NCI-H2196 treated with DMSO at 0.1 percent for 48 hours (cell line): ENCODE results near the gene APOL6.
"Not testable (repeated sequence)": the region's sequence is repeated elsewhere in the genome, so short reads cannot be mapped to it uniquely, and the experiment has no call there.

Experiments
- DNase-seq: peaks from one replicate; lab custom pipeline; 2025; ENCODE audit not compliant: unreplicated experiment; lab: John Stamatoyannopoulos, UW

The APOL6 gene

DNA sequence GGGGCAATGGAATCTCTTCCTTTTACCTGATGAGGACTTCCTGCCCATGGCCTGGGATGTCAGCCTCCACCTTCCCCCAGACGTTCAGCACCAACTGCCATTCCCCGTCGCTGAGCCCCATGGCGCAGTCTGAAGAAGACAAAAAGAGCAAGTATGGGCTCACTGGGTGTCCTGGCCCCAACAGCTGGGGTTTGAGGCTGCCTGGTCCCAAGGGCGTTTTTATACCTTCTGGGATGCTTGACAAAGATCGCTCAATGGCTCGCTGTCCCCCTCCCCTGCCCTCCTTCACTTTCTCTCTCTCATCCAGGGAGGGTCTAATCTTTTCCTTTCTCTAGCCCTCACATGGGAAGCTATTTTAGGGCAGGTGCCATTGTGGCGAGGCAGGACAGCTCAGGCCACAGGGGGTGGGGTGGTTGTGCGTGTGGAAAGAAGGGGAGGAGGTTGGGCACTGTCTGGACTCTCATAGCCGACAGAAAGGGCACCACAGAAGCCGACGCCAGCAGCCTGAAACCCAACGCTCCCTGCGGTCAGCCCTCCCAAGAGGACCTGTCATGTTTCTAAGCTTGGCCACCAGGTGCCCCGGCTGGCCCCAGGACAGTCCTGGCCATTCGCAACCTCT lies 31.0 kb upstream of the APOL6 start, which contains the start of gene MB:
Gene MB, minus strand, starts transcription at position 193 of the 619 bp plus-strand sequence. Its CDS starts 72 bp downstream, at position 121.
- DNase-seq = no peak

DNA sequence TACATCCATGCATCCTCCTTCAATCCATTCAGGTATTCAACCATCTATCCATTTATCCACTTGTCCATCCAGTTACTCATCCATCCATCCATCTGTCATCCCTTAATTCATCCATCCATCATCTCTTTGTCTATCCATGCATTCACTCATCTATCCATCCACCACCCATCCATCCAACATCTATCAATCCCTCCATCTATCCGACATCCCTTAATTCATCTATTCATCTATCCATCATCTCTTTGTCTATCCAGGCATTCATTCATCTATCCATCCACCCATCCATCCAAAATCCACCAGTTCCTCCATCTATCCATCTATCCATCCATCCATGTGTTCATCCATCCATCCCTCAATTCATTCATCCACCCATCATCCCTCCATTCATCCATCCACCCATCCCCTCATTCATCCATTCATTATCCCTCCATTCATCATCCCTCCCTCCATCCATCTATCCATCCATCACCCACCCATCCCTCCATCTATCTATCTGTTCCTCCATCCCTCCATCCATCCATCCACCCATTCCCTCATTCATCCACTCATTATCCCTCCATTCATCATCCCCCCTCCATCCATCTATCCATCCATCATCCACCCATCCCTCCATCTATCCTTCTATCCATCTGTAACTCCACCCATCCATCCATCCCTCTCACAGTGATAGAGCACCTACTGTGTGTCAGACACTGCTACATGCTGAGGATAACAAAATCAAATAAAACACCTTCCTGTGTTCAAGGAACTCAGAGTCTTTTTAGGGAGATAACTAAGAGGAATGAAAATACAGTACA lies 29.6 kb upstream of the APOL6 start:
- DNase-seq = no peak

DNA sequence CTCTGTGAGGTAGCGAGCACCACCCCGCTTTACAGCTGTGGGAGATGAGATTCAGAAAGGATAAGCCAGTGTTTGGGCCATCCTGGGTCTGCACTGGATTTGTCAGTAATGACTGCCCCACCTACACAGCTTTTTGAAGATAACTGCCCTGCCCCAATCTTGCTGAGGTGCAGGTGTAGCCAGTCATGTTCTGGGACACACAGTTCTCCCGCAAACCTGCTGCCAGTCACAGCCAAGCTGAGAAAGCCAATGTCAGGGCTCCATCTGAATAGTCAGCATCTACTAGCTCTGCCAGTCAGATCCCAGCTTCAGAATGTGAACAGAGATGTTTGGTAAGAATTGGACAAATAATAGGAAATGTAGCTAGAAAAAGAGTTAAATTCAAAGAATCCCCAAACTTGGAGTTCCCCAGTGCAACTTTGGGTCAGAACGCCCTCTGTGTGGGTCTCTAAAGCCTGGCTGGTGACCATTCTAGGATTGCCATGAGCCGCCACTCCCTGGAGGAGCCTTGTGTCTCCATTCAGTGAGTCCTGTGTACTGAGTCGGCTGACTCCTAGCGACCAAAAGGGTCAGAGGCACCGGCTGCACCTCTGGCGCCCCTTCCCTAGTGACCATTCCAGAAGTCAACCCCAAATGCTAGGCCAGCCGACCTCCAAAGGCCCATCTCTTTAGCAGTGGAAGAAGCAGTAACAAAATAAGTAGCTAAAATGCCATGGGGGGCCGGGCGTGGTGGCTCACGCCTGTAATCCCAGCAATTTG lies 28.7 kb upstream of the APOL6 start:
- no peak for DNase-seq

DNA sequence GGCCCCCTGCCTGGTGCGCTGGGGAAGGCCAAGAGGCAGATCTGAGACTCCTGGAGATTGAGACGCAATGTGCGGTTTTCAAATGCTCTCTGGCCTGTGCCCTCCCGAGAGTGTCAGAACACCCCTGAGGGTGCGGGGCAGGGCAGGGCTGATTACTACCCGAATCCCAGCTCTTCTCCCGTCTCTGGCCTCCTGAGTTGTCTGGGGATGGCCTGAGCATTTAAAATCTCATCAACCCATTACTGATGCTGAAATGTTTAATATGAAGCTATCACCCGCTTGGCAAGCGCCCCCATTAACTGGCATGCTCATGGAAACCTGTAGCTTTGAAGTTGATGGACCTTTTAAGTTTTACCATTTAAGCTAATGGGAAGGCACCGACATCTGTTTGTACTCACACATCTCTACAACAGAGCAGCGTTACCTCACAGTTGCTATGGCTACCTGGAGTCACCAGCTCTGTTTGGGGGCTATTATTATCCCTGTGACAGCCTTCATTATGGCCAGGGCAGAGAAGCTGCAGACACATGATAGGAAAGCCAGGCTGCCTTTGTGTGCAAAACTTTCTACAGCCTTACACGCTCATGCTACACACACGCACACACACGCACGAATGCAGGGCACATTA lies 27.5 kb upstream of the APOL6 start:
- no peak for DNase-seq

GRCh38 chr22:35621451-35621850 lies 26.8 kb upstream of the APOL6 start:
- DNase-seq = no peak

DNA sequence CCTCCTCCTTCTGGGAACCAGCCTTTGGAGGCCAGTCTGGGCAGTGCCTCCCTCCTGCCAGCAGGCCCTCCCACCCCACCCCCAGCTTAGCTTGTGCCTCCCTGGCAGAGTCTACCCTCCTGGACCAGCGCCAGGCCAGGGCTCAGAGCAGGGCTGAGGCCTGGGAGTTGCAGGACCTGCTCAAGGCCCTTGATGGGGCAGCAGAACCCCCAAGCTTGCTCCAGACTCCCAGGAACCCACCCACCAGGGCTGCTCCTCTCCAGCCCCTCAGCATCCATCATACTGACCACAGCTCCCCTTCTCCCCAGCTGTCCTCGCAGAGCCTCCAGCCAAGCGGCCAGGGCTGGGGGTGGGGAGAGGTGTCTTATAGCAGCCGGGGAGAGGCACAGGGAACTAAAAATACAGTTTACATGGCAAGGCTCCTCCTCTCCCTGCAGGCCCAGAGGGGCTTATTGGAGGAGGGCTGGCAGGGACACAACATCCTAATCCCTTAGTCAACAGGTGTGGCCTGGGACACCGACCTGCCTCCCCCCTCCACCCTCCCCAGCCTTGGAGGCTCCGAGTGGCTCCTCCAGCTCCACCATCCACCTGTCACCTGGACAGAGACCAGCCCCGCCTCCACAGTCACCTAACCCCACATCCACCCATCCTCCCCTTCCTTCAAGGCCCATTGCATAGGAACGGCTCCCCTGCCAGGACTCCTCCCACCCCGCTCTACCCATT lies 25.9 kb upstream of the APOL6 start:
- peak; percentile 97 for DNase-seq

DNA sequence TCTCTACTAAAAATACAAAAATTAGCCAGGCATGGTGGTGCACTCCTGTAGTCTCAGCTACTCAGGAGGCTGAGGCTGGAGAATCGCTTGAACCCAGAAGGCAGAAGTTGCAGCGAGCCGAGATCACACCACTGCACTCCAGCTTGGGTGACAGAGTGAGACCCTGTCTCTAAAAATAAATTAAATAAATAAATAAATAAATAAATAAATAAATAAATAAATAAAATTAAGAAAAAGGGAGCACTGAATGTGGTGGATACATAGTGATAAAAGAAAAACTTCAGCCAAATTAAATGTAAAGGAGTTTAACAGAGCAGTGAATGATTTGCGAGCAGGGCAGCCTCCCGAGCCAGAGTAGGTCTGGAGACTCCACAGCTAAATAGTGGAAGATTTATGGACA lies 24.4 kb upstream of the APOL6 start:
- not testable (repeated sequence) for DNase-seq

DNA sequence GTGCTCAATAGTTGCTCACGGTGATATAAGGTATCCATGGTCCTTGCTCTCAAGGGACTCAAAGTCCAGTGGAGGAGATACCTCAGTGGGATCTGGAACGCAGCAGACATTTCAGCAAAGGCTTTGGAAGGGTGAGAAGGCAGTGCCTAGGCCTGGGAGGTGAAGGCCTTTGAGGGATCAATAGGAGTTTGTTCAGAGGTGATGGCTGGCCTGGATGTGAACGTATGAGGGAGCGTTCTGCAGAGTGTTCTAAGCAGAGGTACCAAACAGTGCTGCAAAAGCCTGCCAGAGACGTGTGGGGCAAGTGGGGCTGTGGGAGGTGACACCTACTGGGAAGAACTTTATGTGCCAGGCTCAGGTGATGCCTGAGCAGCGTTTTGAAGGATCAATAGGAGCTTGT lies 23.7 kb upstream of the APOL6 start:
- no peak for DNase-seq

GRCh38 chr22:35625763-35626432 lies 22.3 kb upstream of the APOL6 start:
- no peak for DNase-seq

DNA sequence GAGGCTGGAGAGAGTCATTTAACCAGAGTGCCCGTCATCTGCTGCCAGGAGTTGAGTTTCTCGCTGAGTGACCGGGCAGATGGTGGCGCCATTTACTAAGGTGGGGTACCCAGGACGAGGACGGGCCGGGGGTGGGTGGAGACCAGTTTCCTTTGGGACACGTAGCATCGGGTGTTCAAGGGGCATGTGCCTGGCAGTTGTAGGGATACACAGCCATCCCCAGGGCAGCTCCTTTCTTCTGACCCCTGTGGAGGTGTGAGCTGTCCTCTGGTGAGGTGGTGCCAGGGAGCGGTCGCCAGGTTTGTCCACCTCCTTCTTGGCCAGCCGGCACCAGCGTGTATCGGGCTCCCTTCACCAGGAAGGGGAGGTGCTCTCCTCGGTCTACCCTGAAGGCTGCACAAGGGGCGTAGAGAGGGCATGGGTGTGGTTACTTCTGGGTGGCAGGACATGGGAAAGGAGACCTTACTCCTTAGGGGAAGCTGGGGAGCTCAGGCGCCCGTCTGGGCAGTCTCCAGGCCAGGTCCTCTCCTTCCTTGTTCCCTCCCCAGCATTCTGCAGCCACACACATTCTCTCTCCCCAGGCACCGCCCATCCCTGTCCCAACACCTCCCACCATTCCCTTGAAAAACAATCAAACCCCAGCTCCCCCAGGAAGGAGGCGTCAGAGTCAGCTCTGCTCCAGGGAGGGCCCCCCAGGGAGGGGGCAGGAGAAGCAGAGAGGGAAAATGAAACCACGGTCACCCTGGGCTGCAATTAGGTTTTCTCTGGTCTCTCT lies 20.8 kb upstream of the APOL6 start:
- DNase-seq = peak; percentile 28

GRCh38 chr22:35628732-35629131 lies 19.5 kb upstream of the APOL6 start:
- DNase-seq = no peak

- no peak for DNase-seq
These were observed 18.6 kb upstream of the APOL6 start for GRCh38 chr22:35629406-35630216.

GRCh38 chr22:35630387-35630793 lies 17.9 kb upstream of the APOL6 start:
- DNase-seq = no peak

GRCh38 chr22:35630891-35631290 lies 17.4 kb upstream of the APOL6 start:
- no peak for DNase-seq

DNA sequence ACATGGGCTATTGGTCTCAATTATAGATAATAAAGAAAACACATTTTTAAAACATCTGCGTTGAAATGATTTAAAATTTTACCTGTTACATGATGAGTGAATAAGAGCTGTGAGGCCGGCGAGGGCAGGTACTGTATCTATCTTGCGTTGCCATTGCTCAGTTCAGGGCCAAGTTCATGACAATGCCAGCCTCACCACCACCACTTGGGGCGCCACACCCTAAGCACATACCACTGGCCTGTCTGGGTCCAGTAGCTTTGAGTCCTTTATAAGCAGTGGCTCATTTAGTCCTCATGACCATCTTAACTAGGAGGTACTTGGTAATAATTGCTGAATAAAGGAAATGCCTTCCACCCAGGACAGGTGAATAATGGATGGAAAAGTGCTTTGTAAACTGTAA lies 16.6 kb upstream of the APOL6 start:
- DNase-seq = no peak

GRCh38 chr22:35632935-35633334 lies 15.3 kb upstream of the APOL6 start:
- no peak for DNase-seq

- DNase-seq = no peak
These were observed 14.7 kb upstream of the APOL6 start for GRCh38 chr22:35633520-35633919.

DNA sequence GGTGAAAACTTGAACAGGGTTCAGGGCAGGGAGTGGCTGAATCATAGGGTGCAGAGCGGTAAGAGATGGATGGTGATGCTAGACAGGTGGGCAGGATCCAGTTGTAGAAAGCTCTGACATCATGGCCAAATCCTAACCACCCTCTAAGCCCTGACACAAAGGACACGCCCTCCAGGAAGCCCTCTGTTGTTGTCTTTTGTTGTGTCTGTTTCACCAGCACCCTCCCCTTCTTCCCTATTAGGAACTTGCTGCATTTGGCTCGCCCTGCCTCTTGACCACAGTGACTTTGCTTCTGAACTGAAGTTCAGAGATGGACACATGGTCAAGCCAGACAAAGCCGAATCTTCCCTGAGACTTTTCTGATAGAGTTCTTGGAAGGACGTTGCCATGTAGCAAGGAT lies 14.2 kb upstream of the APOL6 start:
- no peak for DNase-seq
